Activated naive CD8-positive, alpha-beta T cell treated with anti-CD3 and anti-CD28 coated beads, Interleukin-2, amount 50 U/mL, for 24 hours (primary cell): ENCODE data around the gene HOXB7.

Experiments used
- ATAC-seq: fragments of 150-1000 bp; cut with Tn5 transposase; one replicate; pipeline ENCODE4 v1.10.0; 2021
- DNase-seq: peaks from one replicate; pipeline ENCODE4 v3.0.0; 2021
- H3K27ac Mint-ChIP-seq: one replicate; pipeline ENCODE4 v1.8.0; 2021; ENCODE audit warnings: mild to moderate bottlenecking, mixed read lengths
- H3K27me3 Mint-ChIP-seq: one replicate; pipeline ENCODE4 v1.8.0; 2021; ENCODE audit warnings: mixed read lengths
- H3K36me3 Mint-ChIP-seq: one replicate; pipeline ENCODE4 v1.8.0; 2021; ENCODE audit warnings: low read depth, mixed read lengths
- H3K4me1 Mint-ChIP-seq: one replicate; pipeline ENCODE4 v1.8.0; 2021; ENCODE audit warnings: mixed read lengths
- H3K4me3 Mint-ChIP-seq: one replicate; pipeline ENCODE4 v1.8.0; 2021; ENCODE audit warnings: mild to moderate bottlenecking, moderate library complexity, mixed read lengths
- H3K9me3 Mint-ChIP-seq: one replicate; pipeline ENCODE4 v1.8.0; 2021; ENCODE audit warnings: mixed read lengths

The HOXB7 gene

GRCh38 chr17:48630009-48630924, 19.4 kb upstream of the HOXB7 start:
- Mint-ChIP-seq H3K4me3 (no peak overlapping the region), H3K4me1 (peaks cover 13% of the 10 kb centered on the region), H3K36me3 (no peaks in the 10 kb centered on the region), H3K9me3 (no peaks in the 10 kb centered on the region), H3K27me3 (peaks cover 74% of the 10 kb centered on the region), H3K27ac (no peak overlapping the region)
- ATAC-seq, result no peak
- no peak for DNase-seq

- H3K27me3 Mint-ChIP-seq, result peaks cover 67% of the 10 kb centered on the region
- ATAC-seq (no peak), DNase-seq (no peak)
- no peaks in the 10 kb centered on the region for H3K36me3 Mint-ChIP-seq
- H3K4me1 Mint-ChIP-seq, result peaks cover 13% of the 10 kb centered on the region
- no peak overlapping the region for H3K27ac Mint-ChIP-seq
- no peak overlapping the region for H3K4me3 Mint-ChIP-seq
- no peaks in the 10 kb centered on the region for H3K9me3 Mint-ChIP-seq
Observed at GRCh38 chr17:48629411-48629759, 18.6 kb upstream of the HOXB7 start.

DNA sequence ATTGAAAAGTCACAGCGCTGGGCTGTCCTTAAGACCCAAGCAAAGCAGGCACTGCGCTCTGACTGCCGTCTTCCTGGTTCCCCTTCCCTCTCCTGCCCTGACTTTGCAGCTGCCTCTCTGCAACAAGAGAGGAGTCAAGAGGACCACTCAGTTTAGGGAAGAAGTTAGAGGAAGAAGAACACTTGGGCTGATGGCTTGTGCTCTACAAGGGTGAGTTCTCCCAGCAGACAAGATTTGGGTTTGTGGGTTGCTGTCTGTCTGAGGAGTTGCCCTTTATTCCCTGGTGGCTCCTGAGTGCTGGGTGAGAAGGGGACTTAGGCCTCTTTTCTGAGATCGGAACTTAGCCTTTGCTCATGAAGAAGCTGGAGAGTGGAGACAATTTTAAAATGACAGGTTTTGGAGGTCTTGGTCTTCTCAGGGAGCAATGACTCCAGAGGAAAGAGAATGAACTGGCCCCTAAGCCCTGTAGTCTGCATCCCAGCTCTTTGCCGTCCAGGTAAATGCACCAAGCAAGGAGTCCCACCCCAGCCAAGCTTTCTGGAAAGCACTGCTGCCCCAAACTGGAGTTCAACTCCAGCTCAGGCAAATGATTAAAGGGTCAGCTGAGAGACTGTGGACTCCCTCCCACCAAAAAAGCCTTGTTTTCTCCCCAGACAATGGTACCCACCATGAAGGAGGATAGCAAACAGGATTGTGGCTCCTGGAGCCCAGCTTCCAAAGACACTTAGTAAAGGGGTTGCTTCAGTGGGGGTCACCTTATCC, 18.0 kb upstream of the HOXB7 start:
- Mint-ChIP-seq H3K27me3 (peaks cover 66% of the 10 kb centered on the region), H3K36me3 (no peaks in the 10 kb centered on the region), H3K4me3 (no peak overlapping the region), H3K4me1 (peaks cover 13% of the 10 kb centered on the region), H3K9me3 (no peaks in the 10 kb centered on the region), H3K27ac (no peak overlapping the region)
- no peak for DNase-seq
- no peak for ATAC-seq

- Mint-ChIP-seq H3K36me3 (no peaks in the 10 kb centered on the region), H3K9me3 (no peaks in the 10 kb centered on the region), H3K27ac (no peak overlapping the region), H3K27me3 (peaks cover 69% of the 10 kb centered on the region), H3K4me3 (no peak overlapping the region), H3K4me1 (peaks cover 9% of the 10 kb centered on the region)
- no peak for ATAC-seq
- no peak for DNase-seq
Observed at GRCh38 chr17:48627623-48628521, 17.1 kb upstream of the HOXB7 start.

DNA sequence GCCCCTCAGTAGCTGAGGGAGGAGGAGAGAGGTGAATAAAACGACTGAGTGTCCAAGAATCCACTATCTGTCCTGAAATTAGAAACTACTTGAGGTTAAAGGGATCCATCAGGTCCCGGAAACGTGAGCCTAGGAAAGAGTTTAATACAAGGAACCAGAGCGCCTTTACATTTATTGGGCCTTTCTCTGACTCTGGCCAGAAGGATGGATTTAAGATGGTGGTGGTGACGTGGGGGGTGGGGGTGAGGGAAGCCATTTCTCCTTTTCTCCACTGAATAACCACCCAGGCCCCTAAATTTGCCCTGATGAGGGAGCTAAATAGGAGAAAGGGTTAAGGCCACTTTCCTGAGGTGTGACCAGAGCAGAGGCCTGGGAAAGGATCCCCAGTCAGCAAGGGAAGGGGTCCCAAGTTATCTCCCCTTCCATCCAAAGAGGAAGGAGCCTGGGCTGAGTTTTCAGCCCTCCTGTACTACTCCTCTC, 16.3 kb upstream of the HOXB7 start:
- Mint-ChIP-seq H3K9me3 (no peaks in the 10 kb centered on the region), H3K4me3 (peak overlapping the region; percentile 81), H3K36me3 (no peaks in the 10 kb centered on the region), H3K4me1 (peaks cover 8% of the 10 kb centered on the region), H3K27me3 (peaks cover 69% of the 10 kb centered on the region), H3K27ac (peak overlapping the region; percentile 10)
- ATAC-seq (no peak), DNase-seq (no peak)

GRCh38 chr17:48626245-48627117, 15.7 kb upstream of the HOXB7 start, which contains the start of gene HOXB9:
Gene HOXB9 (minus strand): TSS chr17:48626358. CDS start chr17:48626269, 89 bp downstream.
- Mint-ChIP-seq H3K36me3 (no peaks in the 10 kb centered on the region), H3K27me3 (peaks cover 74% of the 10 kb centered on the region), H3K4me3 (peak within 1 kb of the TSS; percentile 81), H3K27ac (peak within 1 kb of the TSS; percentile 92), H3K9me3 (no peaks in the 10 kb centered on the region), H3K4me1 (peaks cover 8% of the 10 kb centered on the region)
- DNase-seq (peak; percentile 55), ATAC-seq (peak; percentile 50)

DNA sequence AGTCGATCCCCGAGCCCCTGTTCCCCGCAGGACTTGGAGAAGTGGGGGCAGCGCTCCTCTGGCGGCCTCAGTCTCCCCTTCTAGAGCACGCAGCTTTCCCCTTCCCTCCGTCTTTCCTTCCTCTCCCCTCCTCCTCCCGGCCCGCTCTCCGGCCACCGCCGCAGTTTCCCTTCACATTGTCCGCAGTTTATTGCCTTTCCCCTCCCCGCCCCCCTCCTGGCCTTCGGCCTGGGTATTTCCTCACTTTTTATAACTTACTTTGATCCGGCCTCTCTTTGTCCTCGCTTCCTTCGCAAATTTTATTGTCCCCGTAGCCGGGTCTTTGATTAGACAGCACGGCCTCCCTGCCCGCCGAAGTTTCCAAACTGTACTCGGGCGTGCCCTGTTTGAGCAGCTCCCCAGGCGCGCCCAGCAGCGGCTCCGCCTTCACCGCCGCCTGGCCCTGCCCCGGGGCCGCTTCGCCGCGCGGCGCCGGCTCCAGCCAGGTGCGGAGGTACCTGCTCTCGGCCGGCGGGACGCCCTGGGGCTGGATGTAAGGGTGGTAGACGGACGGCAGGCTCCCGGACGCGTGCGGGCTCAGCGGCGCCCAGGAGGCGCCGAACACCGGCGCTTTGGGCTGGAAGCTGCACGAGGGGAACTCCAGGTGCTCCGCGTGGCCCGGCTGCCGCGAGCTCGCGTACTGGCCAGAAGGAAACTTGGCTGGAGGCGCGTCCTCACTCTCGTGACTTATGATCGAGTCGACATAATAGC, 14.9 kb upstream of the HOXB7 start:
- H3K27ac Mint-ChIP-seq, result peak overlapping the region; percentile 68
- peaks cover 80% of the 10 kb centered on the region for H3K27me3 Mint-ChIP-seq
- H3K36me3 Mint-ChIP-seq, result no peaks in the 10 kb centered on the region
- no peaks in the 10 kb centered on the region for H3K9me3 Mint-ChIP-seq
- ATAC-seq, result peak; percentile 54
- H3K4me3 Mint-ChIP-seq, result peak overlapping the region; percentile 81
- H3K4me1 Mint-ChIP-seq, result peaks cover 8% of the 10 kb centered on the region
- peak; percentile 52 for DNase-seq

DNA sequence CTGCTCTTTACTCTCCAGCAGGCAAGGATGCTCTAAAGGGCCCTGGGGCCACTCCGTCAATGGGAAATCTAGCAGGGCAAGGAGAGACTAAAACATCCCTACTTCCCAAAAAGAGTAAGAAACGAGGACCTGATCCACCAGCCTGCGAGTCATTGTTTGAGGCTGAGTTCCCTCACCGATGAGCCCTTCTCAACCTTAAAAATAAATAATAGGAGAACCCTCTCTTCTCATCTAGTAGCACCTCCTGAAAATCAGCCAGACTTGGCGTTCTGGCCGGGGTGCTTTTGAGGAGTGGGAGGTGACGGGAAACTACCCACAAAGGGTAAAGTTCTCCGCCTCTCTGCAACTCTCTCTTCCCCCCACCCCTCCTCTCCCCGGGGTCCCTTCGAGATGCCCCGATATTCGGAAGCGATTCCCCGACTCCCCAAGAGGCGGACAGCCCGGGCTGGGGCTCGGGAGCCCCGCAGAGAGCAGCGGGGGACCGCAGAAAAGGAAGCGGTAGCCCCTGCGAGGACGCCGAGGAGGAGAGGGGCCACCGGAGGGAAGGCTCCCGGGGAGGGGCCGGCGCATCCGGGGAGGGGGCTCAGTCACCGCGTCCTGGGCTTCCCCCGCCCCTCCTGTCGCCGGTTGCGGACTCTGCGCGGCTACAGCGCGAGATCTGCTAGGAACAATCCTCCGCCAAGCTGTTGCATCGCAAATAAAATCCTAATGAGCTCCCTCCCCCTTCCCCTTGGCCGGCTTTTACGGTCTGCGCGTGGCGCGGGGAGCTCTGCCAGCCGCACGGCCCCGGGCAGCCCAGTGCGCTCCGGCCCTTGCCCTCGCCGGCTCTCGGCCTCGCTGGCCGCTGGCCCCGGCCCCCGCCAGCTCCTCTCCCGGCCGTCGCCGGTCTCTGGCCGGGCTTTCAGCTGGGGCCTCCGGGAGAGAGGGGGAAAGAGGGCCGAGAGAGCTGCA, 14.0 kb upstream of the HOXB7 start:
- ATAC-seq (no peak), DNase-seq (no peak)
- peak overlapping the region; percentile 81 for H3K4me3 Mint-ChIP-seq
- peaks cover 8% of the 10 kb centered on the region for H3K4me1 Mint-ChIP-seq
- H3K36me3 Mint-ChIP-seq, result no peaks in the 10 kb centered on the region
- peaks cover 81% of the 10 kb centered on the region for H3K27me3 Mint-ChIP-seq
- H3K27ac Mint-ChIP-seq, result peak overlapping the region; percentile 68
- H3K9me3 Mint-ChIP-seq, result no peaks in the 10 kb centered on the region

- Mint-ChIP-seq H3K4me1 (peaks cover 11% of the 10 kb centered on the region), H3K27me3 (peaks cover 81% of the 10 kb centered on the region), H3K4me3 (peak overlapping the region; percentile 36), H3K9me3 (no peaks in the 10 kb centered on the region), H3K36me3 (no peaks in the 10 kb centered on the region), H3K27ac (no peak overlapping the region)
- ATAC-seq, result no peak
- DNase-seq, result no peak
Observed at GRCh38 chr17:48624118-48624517, 13.3 kb upstream of the HOXB7 start.

DNA sequence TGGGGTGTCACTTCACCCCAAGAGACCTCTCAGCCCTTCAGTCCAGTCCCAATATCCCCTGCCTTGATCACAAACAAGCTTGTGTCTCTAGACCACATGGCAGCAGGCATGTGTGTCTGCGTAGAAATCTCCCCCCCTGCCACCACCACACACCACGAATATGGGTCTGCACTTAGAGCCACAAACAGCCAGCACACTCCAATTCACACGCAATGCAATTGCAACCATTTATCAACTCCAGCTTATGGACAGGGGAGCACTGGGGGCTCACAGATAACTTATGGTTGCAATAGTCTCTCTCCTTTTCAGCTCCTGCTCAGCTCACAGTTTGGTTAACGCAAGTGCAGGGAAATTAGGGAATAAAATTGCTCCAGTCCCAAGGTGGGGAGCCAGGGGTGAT, 12.8 kb upstream of the HOXB7 start:
- Mint-ChIP-seq H3K27me3 (peaks cover 81% of the 10 kb centered on the region), H3K4me3 (no peak overlapping the region), H3K36me3 (no peaks in the 10 kb centered on the region), H3K4me1 (peaks cover 17% of the 10 kb centered on the region), H3K27ac (no peak overlapping the region), H3K9me3 (no peaks in the 10 kb centered on the region)
- no peak for DNase-seq
- no peak for ATAC-seq

DNA sequence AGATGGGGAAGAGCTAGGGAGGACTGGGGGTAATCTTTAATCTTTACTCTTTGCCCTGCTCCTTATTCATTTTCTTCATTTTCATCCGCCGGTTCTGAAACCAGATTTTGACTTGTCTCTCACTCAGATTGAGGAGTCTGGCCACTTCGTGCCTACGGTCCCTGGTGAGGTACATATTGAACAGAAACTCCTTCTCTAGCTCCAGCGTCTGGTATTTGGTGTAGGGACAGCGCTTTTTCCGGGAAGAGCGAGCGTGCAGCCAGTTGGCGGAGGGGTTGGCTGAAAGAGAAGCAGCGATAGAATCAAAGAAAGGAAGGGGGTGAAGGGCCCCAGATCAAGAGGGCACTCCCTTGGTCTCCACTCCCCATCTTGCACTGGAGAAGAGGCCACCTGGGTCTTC, 12.0 kb upstream of the HOXB7 start:
- ATAC-seq (no peak), DNase-seq (no peak)
- Mint-ChIP-seq H3K27me3 (peaks cover 81% of the 10 kb centered on the region), H3K27ac (no peak overlapping the region), H3K4me1 (peaks cover 23% of the 10 kb centered on the region), H3K4me3 (no peak overlapping the region), H3K36me3 (no peaks in the 10 kb centered on the region), H3K9me3 (no peaks in the 10 kb centered on the region)
